HT-29 (cell line): ENCODE data around the gene PCLAF. TPM values are rescaled to one million over a fixed set of nuclear protein-coding genes. Genes with fewer than 3 reads are reported as not detected.
A peak's percentile ranks its signal among the peaks of the same experiment; 100 is the strongest.
"Not testable (repeated sequence)": the region's sequence is repeated elsewhere in the genome, so short reads cannot be mapped to it uniquely, and the experiment has no call there.

Experiments
- DNase-seq: peaks from one replicate; pipeline ENCODE4 v3.0.0-alpha.2; 2015; ENCODE audit warnings: low spot score
- total RNA-seq: library from RNA; depleted of rRNA; stranded (reverse); fragments of >200 nt; shearing (Covaris generic); gene quantifications from 2 replicates; pipeline ENCODE4 v1.2.3, GENCODE V29; 2014; rRNA removed

PCLAF gene
- total RNA-seq = 80.0 and 83.7 TPM in 2 replicates

GRCh38 chr15:64381000-64381751, at the start of gene PCLAF:
Gene PCLAF, minus strand, starts transcription at chr15:64381441. Its CDS starts 70 bp downstream, at chr15:64381371.
- DNase-seq = peak; percentile 99

- DNase-seq = no peak
These were observed 48.9 kb upstream of the PCLAF start for GRCh38 chr15:64430000-64430735.

GRCh38 chr15:64429448-64429847, 48.2 kb upstream of the PCLAF start:
- no peak for DNase-seq

GRCh38 chr15:64426845-64427465, 45.7 kb upstream of the PCLAF start:
- peak; percentile 41 for DNase-seq

GRCh38 chr15:64425221-64425620, 44.0 kb upstream of the PCLAF start:
- no peak for DNase-seq

GRCh38 chr15:64423970-64424369, 42.7 kb upstream of the PCLAF start:
- no peak for DNase-seq

GRCh38 chr15:64422697-64423096, 41.5 kb upstream of the PCLAF start:
- no peak for DNase-seq

GRCh38 chr15:64412216-64412615, 31.0 kb upstream of the PCLAF start:
- no peak for DNase-seq

GRCh38 chr15:64400583-64400982, 19.3 kb upstream of the PCLAF start:
- no peak for DNase-seq

- no peak for DNase-seq
These were observed 17.3 kb upstream of the PCLAF start for GRCh38 chr15:64398575-64398974.

- no peak for DNase-seq
These were observed 15.5 kb upstream of the PCLAF start for GRCh38 chr15:64396789-64397188.

GRCh38 chr15:64392471-64392870, 11.2 kb upstream of the PCLAF start:
- DNase-seq = not testable (repeated sequence)

GRCh38 chr15:64389036-64389435, 7.8 kb upstream of the PCLAF start:
- DNase-seq = no peak

GRCh38 chr15:64387562-64388168, 6.4 kb upstream of the PCLAF start, which contains the start of gene TRIP4:
Gene TRIP4, plus strand, starts transcription at chr15:64387836. Its CDS starts 28 bp downstream, at chr15:64387864.
- peak; percentile 97 for DNase-seq

GRCh38 chr15:64386291-64386690, 5.0 kb upstream of the PCLAF start:
- no peak for DNase-seq

GRCh38 chr15:64383760-64384159, 2.5 kb upstream of the PCLAF start:
- no peak for DNase-seq

GRCh38 chr15:64380130-64380870, 941 bp downstream of the PCLAF start:
- not testable (repeated sequence) for DNase-seq

- DNase-seq = no peak
These were observed 1.9 kb downstream of the PCLAF start for GRCh38 chr15:64379216-64379960.

- no peak for DNase-seq
These were observed 7.9 kb downstream of the PCLAF start for GRCh38 chr15:64373360-64373759.

GRCh38 chr15:64371383-64371782, 9.9 kb downstream of the PCLAF start:
- DNase-seq = not testable (repeated sequence)
